Stimulated activated CD8-positive, alpha-beta memory T cell treated with anti-CD3 and anti-CD28 coated beads, Interleukin-15, amount 100 ng/mL, for 4 hours (primary cell): ENCODE data around the gene EVPLL.
A peak's percentile ranks its signal among the peaks of the same experiment; 100 is the strongest.
"Not testable (repeated sequence)": the region's sequence is repeated elsewhere in the genome, so short reads cannot be mapped to it uniquely, and the experiment has no call there.

ENCODE experiments used
- DNase-seq, 2 donors: peaks; one replicate each; pipeline ENCODE4 v3.0.0-alpha.2; 2020; ENCODE audit warnings: low read depth in 2 of 2

Gene EVPLL

DNA sequence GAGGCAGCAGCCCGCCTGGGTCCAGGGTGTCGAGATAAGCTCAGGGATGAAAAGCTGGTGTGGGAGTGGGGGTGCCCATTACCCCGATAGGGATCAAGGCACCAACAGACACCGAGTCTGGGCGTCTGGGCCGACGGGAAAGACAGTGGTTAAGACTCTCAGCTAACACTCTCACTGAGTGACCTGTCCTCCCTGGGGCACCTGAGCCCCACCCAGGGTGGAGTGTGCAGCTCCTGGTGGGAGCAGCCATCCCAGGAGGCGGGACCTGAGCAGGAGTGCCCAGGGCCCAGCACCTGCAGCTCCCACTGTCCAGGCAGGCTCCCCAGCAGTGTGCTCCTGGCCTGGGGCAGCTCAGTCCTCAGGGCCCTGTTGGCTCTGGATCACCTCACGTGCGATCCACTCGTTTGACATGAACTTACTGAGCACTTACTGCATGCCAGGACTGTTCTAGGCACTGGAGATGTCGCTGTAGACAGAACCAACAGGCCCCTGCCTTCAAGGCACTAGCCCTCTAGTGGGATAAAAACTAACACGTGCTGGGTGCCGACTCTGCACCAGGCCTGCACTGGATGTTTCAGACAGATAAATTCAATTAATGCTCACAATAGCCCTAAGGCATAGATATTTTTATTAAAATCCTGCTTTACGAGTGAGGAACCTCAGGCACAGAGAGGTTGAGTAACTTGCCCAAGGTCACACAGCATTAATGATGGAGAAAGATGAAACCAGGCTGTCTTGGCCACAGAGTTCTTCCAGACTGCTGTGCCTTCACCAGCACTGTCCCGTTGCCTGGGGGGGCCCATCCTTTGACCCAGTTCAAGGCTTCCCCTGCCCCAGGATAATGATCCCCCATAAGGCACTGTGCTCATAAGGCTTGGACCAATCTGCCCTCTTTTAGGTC, 1.9 kb downstream of the EVPLL start:
- no peak for DNase-seq

DNA sequence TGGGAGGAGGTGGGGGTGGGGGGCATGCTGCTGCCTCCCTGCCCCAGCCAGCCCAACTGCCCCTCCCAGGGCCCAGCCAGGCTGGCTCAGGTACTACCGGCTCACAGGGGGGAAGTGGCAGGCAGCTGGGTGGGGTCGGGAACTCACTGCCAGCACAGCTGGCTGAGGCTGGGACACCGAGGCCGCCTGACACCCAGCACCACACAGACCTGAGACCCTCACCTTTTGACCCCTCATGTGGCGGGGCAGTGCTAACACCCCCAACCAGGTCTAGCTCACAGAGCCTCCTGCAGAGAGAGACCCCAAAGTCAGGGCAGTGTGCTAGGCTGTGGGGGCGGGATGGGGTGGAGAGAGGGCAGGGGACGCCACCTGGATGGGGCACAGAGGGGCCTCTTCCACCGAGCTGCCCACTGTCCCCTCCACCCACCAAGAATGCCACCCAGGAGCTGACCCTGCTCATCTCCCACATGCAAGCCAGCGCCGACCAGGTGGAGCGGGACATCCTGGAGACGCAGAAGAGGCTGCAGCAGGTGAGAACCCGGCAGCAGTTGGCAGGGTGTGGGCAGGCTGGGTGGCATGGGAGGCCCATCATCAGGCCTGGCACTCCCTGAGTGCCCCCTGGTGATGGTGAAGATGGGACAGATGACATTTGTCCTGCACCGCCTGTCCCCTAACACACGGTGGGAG, 3.0 kb downstream of the EVPLL start:
- no peak for DNase-seq

DNA sequence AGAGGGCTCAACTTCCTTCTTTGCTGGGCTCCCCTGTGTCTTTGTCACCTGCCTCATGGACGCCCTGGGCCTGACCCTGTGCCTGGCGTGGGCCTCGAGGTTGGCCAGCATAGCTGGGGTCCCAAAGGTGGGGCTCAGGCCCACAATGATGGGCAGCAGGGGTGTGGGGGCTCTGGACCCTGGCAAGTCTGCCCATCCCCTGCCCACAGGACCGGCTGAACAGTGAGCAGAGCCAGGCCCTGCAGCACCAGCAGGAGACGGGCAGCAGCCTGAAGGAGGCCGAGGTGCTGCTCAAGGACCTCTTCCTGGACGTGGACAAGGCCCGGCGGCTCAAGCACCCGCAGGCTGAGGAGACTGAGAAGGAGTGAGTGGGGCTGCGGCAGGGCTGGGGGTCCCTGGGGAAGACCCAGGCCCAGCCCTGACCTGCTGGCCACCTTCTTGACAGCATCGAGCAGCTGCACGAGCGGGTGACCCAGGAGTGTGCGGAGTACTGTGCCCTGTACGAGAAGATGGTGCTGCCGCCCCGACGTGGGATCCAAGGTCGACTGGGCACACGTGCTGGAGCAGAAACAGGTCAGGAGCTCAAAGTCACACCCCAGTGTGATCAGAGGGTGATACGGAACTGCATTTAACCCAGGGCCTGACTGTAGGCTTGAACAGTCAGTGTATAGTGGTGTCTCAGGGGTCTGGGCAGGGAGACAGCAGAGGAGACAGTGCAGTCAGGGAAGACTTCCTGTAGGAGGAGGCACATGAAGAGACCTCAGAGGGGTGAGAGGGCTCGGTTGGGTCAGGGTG, 3.8 kb downstream of the EVPLL start:
- DNase-seq, result no peak

DNA sequence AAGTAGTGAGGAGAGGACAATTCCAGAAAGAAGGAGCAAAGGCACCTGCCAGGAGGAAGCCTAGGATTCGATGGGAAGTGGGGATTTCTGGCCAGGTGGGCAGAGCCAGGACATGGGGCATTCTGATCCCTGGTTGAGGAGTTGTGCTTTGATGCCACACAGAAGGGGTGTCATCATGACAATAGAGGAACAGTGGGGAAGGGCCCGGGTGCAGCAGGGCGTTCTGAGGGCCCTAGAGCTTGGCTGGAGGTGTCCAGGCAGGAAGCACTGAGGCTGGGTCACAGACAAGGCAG, 4.3 kb downstream of the EVPLL start:
- no peak for DNase-seq

DNA sequence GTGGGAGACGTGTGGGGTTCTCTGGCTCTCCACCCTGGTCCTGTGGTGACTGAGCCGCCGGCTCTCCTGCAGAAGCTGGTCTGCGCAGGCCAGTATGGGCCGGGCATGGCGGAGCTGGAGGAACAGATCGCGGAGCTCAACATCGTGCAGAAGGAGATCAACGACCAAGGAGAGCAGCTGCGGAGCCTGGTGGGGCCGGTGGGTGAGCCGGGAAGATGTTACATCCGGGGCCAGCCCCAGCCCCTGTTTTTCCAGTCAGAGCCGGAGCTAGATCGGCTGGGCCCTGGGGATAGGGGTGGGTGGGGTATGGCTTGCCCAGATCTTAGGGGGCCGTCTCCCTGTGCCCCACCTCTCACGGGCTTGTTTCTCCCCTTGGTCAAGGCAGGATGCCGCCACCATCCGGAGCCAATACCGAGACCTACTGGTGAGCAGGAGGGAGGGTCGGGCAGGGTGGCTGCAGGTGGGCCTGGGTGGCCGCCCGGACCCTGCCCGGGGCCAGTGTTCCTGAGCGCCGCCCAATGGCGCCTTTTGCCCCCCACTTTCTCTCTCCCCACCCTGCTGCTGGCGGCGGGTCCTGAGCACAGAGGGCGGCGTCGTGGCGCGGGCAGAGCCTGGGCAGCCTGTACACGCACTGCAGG, 5.0 kb downstream of the EVPLL start:
- no peak for DNase-seq

DNA sequence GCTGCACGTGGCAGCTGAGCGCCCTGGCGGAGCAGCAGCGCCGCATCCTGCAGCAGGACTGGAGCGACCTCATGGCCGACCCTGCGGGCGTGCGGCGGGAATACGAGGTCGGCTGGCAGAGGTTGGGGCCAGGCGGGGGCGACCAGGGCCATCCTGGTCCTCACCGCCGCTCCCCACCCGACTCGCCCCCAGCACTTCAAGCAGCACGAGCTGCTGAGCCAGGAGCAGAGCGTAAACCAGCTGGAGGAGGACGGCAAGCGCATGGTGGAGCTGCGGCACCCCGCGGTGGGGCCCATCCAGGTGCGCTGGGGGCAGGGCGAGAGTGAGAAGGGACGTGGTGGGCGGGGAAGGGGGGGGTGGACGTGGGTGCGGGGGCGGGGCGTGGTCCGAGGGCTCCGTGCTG, 5.5 kb downstream of the EVPLL start:
- not testable (repeated sequence) for DNase-seq

DNA sequence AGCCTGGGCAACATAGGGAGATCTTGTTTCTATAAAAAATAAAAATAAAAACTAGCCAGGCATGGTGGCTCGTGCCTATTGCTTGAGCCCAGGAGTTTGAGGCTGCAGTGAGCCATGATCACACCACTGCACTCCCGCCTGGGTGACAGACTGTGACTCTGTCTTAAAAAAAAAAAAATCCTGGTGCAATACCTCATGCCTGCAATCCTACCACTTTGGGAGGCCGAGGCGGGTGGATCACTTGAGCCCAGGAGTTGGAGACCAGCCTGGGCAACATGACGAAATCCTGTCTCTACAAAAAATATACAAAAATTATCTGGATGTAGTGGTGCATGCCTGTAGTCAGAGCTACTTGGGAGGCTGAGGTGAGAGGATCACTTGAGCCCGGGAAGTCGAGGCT, 6.7 kb downstream of the EVPLL start:
- not testable (repeated sequence) for DNase-seq

DNA sequence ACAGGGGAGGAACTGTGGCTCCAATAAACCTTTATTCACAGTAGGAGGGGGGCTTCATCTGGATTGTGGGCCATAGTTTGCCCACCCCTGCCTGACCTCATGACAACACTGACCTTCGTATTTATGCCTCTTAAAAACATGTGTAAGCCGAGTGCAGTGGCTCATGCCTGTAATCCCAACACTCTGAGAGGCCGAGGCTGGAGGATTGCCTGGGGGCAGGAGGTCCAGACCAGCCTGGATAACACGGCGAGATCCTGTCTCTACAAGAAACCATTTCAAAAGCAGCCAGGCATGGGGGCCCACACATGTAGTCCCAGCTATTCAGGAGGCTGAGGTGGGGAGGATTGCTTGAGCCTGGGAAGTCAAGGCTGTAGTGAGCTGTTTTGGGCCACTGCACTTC, 10.0 kb downstream of the EVPLL start:
- not testable (repeated sequence) for DNase-seq

DNA sequence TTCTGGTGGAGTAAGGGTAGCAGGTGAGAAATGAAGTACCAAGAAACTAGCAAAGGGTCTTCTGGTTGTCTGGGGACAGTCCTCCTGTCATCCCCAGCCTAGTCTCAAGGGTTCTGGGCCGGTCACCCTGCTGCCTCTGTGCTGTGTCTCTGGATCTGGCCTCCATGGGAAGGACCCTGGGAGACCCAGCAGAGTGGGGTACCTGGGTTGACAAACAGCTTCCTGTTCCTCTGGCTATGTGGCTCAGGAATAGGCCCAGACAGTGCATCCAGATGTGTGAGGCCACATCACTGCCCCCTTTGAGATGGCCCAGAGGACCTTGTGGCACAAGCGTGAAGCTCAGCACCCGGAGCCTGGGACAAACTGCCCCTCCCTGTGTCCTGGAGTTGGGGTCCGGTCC, 10.7 kb downstream of the EVPLL start:
- not testable (repeated sequence) for DNase-seq

DNA sequence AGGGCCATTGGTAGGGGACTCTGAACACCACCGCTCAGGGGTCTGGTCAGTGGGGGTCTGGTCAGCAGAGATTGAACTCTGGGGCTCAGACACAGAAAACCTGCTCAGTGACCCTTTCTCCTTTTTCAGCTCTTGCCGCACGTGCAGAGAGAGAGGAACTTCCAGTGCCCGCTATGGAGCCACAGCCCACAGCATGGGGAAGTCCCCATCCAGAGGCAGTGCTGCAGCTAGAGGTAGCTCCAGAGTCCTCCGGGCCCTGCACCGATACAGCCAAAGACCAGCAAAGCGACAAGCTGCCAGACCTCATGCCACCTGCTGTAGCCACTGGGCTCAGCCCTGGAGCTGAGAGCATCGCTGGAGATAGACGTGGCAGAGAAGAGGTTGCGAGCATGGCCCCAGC, 11.2 kb downstream of the EVPLL start:
- DNase-seq, result not testable (repeated sequence)

DNA sequence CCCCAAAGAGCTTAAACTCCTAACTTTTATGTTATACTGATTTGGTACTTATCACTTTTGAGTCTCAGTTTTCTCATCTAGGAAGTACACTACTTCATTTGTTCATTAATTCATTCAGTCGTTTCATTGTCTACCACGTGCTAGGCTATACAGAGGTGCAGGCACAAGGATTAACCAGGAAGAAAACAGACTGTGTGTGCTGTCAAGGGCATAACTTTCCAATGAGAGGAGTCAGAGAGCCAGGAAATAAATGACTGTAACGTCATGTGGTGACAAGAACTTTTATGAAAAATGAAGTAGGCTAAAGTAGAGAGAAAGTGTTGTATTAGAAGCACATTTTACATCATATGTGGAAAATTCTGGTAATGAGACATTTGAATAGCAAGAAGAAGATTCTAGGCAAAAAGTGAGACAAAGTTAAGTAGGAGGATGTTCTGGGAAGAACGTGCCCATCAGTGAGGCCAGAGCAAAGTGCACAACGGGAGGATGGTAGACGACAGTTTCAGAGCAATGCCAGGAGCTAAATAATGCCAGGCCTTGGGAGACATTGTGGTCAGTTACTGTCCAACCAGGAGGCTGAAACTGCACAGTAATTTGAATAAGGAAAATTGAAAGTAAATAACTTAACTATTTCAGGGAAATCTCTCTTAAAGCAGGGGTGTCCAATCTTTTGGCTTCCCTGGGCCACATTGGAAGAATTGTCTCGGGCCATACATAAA, 24.5 kb downstream of the EVPLL start:
- DNase-seq, result not testable (repeated sequence)

DNA sequence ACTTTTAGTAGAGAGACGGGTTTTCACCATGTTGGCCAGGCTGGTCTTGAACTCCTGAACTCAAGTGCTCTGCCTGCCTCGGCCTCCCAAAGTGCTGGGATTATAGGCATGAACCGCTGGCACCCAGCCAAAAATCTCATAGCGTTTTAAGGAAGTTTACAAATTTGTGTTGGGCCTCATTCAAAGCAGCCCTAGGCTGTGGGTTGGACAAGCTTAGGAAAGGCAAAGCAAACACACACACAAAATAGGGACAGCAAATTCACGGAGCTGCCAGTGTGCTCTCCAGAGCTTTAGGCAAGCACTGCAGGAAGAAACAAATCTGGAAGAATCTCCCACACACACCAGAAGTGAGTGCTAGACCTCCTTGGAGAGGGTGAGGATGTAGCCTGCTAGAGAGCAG, 25.6 kb downstream of the EVPLL start:
- not testable (repeated sequence) for DNase-seq

DNA sequence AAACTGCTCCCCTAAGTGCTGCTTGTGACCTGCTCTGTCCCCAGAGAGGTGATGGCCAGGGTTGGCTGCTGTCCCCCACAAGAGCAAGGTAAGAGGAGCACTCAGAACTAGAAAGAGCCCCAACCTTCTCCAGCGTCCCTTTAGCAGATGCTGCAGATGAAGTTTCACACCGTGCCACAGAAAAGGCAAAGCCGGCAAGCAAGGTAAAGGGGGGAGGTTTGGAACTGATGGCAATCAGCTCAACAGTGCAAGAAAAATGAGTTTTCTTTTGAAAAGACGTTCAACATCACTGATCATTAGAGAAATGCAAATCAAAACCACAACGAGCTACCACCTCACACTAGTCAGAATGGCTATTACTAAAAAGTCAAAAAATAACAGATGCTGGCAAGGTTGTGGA, 26.0 kb downstream of the EVPLL start:
- not testable (repeated sequence) for DNase-seq

DNA sequence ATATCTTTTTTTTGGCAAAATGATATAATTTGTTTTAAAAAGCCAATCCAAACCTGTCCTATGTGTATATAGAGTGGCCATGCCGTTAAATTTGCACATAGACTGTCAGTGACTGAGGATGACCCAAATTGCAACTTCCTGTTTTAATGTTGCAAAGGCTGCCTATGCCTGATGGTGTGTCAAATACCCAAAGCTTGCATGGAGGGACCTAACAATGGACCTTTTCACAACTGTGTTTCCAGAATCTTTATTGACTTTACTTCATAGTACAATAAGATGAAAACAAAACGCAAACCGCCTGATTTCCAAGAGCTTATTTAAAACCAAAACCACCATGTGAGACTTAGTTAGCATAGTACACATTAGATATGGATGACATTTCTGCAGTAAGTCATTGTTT, 31.3 kb downstream of the EVPLL start:
- not testable (repeated sequence) for DNase-seq

DNA sequence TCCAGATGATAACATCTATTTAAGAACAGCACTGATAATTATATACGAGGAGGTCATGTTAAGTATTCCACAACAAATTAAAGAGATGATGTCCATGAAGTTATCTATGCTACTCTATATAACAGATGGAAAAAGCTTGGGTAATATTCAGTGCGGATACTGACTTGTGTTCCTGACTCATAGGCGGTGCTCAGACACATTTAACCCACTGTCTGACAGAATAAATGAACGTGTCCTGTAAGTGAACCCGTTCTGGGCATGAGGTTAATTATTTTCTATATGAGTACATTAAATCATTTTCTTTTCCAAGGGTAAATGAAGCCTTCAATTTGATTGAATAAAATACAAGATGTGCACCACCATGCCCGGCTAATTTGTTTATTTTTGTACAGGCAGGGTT, 31.7 kb downstream of the EVPLL start:
- not testable (repeated sequence) for DNase-seq

DNA sequence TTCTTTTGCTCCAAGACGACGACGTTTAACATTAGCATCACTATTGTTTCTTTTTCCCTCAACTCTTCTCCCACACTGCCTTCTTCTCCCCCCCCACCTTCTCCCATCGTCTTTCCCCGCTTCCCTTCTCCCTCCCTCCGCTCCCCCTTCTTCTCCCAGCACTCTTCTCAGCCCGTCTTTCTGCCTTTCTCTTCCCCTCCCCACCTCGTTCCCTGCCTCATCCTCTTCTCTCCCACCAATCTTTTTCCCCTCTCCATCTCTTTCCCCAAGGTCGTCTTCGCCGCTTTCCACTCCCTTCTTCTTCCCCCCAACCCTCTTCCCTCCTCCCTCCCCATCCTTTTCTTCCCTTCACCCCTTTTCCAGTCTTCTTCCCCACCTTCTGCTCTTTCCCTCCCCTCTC, 33.2 kb downstream of the EVPLL start:
- not testable (repeated sequence) for DNase-seq

DNA sequence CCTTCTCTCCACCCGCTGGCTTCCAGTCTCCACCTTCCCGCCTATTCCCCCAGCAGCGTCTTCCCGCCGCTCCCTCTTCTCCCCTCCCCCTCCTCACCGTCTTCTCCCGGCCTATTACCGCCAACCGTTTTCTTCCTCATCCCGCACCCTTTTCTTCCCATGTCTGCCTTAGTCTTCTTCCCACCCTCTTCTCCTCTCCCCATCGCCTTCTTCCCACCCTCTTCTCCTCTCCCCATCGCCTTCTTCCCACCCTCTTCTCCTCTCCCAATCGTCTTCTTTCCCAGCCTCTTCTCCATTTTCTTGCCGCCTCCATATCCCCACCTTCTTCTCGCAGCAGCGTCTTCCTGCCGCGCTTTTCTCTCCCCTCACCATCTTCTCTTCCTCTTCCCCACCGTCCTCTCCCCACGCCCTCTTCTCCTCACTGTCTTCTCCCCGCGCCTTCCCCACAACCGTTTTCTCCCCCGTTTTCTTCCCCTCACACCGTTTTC, 33.8 kb downstream of the EVPLL start:
- DNase-seq, result peak in 1 of 2 donors; percentile 6

DNA sequence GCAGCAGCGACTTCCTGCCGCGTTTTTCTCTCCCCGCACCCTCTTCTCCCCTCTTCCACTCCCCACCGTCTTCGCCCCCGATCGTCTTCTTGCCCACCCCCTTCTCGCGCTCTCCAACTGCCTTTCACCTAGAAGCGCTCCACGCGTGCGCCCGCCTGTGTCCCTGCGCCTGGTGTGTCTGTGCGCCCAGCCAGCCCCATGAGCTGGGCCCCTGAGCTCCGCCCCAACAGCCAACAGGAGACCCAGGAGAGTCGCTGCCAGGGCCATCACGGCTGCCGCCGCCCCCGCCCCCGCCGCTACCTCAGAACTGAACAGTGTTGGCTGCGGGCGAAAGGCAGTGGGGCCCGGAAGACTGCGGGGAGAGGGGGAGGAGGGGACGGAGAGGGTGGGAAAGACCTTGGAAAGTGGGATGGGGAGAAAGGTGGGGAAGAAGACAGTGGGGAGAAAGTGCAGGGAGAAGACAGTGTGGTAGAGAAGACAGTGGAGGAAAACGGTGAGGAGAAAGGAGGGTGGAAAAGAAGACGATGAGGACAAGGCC, 34.5 kb downstream of the EVPLL start:
- DNase-seq, result not testable (repeated sequence)

DNA sequence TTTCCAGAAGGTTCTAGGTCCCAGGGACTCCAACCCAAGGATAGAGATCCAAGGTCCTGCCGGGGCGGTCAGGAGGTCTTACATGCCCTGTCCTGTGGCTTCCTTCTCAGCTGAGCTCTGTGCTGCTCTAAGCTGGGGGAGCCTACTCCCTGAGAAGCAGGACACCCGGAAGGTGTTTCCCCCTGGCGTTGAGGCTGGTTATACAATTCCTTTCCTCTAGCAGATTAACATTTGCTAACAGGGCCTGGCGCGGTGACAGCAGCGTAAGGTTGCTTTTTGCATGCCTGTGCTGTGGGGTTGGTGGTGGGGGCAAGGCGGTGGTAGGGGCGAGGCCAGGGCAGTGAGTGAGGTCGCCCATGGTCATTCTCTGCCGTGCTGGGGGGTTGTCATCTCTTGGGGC, 43.9 kb downstream of the EVPLL start:
- not testable (repeated sequence) for DNase-seq

DNA sequence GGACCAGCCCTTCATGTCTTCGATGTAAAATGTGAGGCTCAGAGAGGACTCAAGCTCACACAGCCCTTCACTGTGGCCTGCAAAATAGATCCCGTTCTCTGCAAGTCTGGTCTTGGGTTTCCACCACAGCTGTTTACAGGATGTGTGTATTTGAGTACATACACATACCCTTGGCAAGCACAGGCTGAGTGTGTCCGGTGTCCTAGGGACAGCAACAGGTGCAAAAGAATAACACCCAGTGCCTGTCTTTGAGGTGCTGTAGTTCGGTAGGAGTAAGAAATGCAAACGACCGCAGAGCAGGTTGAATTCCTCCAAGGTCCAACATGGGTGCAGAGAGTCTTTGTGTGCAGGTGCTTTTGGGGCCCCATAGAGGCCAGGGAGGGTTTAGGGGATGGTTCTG, 44.9 kb downstream of the EVPLL start:
- DNase-seq, result not testable (repeated sequence)

DNA sequence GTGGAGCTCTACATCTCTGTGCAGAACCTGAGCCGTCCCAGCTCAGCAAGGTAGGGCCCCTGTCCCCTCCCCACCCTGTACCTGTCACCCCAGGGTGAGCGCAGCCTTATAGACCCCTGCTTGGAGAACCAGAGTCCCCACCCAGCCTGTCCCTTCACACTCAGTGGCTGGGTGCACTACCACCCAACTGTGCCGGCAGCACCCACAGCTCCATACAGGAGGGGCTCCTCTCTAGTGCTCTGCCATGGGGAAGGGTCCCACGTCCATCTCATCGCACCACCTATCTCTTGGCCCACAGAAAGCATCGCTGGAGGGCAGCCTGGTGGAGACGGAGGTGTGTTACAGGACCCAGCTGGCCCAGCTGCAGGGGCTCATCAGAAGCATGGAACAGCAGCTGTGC, 45.4 kb downstream of the EVPLL start:
- DNase-seq, result not testable (repeated sequence)
